ENCODE measurements around the gene SPAG16.
"Not testable (repeated sequence)": the region's sequence is repeated elsewhere in the genome, so short reads cannot be mapped to it uniquely, and the experiment has no call there.

Gene SPAG16

DNA sequence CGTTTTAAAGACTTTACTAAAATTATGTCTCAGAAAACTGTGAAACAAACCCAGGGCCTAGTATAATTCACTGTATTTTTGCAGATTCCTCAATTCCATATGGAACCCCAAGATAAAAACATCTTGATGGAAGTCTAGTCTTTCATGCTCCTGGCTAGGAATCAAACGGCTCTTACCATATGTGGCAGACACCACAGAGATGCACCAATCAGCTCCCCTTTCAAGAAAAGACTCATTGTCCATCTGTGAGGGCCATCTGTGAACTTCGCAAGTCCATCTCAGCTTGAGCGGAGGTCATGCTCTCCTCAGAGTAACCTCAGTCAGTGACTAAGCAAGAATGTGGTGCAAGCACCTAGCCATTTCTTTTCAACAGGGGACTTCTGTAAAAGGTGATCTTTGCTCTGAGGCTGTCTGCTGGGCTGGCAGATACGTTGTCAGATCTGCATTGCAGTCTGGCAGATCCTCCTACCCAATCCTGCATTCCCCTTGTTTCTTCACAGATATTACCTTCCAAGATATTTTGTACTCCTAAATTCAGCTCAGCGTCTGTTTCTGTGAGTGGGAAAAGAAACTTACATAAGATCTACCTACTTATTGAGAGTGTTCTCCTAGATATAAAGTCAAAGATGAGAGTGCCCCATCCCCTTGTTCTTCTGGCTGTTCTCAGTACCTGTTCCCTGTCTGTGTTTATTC, 419.3 kb downstream of the SPAG16 start:
- DNase-seq (ENCODE audit: low read depth): no peak

DNA sequence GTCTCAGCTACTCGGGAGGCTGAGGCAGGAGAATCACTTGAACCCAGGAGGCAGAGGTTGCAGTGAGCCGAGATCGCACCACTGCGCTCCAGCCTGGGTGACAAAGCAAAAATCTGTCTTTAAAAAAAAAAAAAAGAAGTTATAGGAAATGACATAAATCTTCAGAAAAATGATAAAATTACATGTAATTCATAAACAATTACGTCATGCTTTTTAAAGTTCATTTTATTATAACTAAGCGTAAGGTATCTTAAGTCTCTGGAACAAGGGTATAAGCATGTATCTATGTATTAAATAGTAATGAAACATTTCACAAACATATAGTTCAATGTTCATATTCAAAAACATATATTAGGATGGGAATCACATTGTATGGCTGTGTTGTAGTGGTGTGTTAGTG, 425.9 kb downstream of the SPAG16 start:
- no peak for DNase-seq (ENCODE audit: low read depth)

DNA sequence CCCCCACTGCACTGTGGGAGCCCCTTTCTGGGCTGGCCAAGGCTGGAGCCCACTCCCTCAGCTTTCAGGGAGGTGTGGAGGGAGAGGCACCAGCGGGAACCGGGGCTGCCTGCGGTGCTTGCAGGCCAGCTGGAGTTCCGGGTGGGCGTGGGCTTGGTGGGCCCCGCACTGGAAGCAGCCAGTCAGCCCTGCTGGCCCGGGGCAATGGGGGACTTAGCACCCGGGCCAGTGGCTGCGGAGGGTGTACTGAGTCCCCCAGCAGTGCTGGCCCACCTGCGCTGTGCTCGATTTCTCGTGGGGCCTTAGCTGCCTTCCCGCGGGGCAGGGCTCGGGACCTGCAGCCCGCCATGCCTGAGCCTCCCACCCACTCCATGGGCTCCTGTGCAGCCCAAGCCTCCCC, 434.1 kb downstream of the SPAG16 start:
- DNase-seq (ENCODE audit: low read depth): not testable (repeated sequence)

DNA sequence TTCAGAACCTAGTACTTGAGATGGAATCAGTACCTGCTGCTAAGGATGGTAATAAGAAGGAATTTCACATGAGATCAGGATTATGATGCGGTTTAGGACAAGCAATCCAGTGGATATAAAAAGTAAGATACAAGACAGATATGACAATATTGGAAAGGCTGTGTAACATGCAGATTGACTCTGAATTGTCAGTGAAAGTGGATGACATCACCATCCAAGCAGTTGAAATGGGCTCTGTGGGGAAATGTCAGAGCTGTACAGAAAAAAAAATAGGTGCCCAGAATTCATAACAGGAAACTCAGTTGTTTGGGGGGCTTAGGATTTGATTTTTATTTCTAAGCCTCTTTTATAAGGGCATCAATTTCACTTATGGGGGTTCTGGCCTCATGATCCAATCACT, 438.3 kb downstream of the SPAG16 start:
- peak; percentile 9 for DNase-seq (ENCODE audit: low read depth)

DNA sequence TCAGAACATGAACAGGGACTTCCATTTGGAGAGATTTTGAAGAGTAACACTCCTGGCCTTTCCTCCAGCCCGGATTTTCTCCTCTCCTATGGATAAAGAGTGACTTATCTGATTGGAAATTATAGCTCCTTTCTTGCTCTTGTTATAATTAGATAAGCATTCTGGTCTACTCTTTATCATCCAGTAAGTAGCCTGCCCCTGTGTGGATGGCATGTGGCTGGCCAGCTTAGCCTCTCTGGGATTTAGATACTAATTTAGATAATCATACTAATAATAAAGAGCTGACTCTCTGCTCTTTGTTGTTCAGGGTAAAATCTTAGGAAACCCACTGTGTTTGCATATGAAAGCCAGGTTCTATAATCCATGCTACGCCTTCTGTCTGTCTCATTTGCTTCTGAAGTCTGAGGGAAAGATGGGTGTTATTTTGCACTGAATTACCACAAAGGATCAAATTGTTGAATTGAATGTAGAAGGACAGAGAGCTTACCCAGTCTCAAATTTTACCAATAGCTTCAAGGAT, 438.8 kb downstream of the SPAG16 start:
- no peak for DNase-seq (ENCODE audit: low read depth)

DNA sequence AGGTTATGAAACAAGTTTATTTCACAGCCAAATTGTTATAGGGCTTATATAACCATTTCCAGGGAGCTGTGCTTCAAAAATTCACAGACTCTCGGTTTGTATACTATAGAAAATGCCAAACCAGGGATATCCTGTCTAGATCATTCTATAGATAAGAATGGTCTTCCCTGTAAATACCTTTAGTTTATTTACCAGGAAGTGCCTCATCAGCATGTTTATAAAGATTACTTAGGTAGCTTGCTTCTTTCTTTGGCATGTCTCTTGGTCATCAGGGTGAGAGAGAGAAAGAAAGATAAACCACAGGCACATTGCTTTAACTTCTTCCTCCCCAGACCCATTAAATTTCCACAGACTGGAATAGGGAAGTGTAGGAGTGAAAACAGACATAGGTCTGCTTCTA, 439.4 kb downstream of the SPAG16 start:
- DNase-seq (ENCODE audit: low read depth): peak; percentile 5

DNA sequence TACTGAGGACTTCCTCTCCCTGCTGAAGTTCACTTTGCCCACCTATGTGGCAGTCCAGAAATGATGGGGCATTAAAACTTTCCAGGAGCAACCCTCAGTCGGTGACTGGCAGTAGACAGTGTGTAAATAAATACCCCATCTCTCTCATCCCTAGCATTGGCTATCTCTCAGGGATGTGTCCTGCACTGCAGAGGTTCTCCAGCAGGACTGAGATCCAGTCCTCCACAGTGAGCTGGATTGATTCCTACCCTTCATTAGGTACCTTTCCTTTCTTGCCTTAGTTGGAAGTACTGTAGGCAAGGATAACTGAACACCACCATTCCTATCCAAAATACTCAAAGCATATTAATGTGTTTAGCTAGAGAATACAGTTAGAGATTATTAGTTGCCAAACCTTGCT, 441.8 kb downstream of the SPAG16 start:
- DNase-seq (ENCODE audit: low read depth): no peak

DNA sequence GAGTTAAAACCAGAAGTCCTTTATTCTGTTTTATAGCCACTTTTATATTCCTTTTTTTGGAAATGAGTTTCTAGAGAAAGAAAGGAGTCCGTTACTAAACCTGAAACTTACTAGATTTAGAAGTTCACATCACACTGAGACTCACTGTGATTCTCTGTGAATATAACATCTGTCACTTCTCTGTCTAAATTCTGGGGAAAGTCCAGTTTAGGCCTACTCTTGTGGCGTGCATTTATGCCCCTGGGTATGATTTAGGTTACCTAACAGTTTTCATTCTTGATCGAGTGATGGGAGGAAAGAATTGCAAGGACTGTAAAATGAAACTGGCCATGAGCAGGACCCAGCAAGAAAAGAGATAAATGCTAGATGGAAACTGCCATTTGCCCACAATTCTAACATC, 449.6 kb downstream of the SPAG16 start:
- DNase-seq (ENCODE audit: low read depth): no peak

DNA sequence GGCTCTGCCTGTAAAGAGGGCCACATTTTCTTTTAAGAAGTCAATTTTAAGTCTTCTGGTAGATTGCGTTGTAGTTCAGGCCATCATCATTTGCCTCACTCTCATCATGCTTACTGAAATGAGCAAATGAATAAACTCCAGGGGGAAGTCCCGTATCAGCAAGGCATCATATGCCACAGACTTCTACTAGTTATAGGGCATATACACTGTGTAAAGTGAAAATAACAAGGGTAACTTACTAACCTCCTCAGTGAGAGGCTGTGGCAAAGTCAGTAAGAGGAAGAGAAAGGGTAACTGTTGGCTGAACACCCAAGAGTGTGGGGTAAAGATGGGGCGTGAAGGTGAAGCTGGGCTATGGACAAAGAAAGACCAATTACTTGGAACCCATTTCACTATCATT, 456.2 kb downstream of the SPAG16 start:
- DNase-seq (ENCODE audit: low read depth): no peak

DNA sequence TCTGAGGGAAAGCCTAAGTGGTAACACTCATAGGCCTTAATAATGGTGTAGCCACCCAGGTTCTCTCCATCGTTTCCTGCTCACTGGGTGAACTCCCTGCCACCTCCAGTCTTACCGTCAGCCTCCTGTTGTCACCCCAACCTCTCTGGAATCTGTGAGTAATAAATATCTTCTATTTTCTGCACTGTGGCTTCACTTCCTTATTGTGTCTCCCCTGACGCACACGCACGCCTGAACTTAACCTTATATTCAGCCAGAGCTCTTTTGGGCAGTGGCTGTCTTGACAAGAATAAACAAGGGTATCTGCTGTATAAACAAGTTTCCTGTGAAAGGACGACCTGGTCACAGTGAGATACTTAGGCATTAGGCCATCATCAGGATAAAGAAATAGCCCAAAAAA, 467.2 kb downstream of the SPAG16 start:
- DNase-seq (ENCODE audit: low read depth): no peak

DNA sequence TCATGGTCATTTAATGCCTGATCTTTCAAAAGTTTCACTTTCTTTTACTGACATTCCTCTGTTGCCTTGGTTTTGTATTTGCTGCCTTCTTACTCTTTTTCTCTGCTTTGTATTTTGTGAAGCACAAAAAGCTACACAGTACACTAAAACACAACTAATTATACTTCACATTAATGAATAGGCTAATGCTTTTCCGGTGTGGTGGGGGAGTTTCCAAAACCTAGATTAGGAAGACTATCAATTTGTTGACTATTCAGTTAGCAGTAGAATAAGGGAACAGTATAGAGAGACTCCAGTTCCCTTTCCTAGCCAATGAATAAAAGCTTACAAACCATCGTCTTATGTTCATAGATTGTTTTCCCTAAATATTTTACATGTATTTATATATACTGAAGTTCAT, 468.3 kb downstream of the SPAG16 start:
- no peak for DNase-seq (ENCODE audit: low read depth)

DNA sequence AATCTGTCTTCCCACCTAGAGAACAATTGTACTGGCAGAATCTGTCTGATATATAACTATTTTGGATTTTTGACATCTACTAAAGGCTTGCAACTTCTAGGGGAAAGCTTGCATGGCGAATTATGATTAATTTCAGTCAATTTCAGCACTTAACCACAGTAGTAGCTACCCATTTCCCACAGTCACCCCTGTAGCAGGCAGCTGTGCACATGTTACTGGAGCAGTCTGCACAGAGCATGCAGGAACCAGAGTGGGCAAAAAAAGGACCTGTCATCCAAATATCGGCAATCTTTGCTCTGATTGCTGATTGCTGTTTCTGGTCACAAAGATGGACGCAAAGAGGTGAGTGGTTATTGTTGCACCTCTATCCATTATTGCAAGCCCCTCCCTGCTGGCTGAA, 473.3 kb downstream of the SPAG16 start:
- DNase-seq (ENCODE audit: low read depth): no peak

DNA sequence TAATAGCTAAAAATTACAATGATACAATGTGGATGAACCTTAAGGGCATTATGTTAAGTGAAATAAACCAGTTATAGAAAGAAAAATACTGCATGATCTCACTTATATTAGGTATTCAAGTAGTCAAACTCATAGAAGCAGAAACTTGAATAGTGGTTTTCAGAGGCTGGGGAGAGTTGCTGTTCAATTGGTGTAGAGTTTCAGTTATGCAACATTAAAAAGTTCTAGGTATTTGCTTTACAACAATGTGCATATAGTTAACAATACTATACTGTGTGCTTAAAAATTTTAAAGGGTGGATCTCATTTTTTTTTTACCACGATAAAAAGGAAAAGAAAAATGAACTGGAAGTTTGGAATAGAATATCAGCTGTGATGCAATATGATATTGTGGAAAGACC, 479.1 kb downstream of the SPAG16 start:
- no peak for DNase-seq (ENCODE audit: low read depth)

DNA sequence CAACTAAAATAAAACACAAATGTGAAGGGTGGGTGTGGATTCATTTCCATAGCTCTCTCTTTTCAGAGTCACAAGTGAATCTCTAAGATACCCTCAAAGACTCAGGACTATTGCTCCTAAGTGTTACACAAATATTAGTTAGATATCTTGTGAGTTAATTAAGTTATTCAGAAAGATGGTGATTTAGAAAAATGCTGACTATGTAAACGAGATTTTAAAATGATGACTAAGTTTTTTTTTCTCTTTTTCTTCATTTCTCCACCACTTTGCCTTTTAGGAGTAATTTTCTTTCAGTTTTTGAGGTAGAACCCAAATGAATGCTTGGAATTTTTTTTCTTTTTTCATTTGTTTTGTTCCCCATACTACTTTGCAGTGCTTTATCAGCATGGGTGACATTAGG, 479.7 kb downstream of the SPAG16 start:
- DNase-seq (ENCODE audit: low read depth): no peak

DNA sequence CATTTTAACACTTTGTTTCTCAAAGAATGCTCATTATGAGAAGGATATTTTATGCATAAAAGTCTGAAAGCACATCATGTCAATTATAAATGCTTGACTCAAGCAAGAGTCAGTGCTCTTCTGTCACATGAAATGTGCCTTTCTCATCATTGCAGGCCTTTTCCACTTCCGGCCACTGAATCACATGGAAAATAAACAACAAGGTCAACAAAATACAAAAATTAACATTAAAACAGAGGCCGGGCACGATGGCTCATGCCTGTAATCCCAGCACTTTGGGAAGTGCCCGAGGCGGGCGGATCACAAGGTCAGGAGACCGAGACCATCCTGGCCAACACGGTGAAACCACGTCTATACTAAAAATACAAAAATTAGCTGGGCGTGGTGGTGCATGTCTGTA, 480.6 kb downstream of the SPAG16 start:
- DNase-seq (ENCODE audit: low read depth): peak; percentile 52

DNA sequence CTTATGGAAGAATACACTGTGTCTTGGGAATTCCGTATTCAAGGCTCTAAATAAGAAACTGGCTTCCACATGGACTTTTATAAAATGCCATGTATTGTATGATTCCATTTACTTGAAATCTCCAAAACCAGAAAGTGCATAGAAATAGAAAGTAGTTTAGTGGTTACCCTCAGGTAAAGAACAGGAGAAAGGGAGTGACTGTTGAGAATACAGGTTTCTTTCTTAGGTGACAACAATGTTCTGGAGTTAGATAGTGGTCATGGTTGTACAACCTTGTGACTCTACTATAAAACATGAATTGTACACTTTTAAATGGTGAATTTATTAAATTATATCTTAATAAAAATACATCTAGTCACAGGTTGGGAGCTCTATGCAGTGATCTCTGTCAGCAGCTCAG, 481.8 kb downstream of the SPAG16 start:
- DNase-seq (ENCODE audit: low read depth): no peak

DNA sequence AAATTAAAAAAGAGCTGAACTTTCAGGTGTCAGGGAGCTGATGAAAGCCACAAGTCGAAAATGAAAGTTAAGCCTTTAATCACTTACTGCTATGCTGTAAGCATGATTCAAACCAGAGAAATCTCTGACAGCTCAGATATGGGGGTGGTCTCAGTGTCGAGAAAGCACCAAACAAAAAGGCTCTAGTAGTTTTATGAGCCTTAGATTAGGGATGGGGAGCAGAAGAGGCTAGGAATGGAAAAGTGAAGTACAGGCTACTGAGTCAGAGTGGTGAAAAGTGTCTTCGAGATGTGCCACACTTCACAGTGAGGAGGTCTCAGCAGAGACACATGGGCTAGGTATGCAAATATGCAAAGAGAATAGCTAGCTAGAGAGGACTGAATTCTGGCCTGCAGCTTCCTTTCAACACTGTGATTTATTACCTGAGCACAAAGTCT, 482.2 kb downstream of the SPAG16 start:
- peak; percentile 21 for DNase-seq (ENCODE audit: low read depth)

DNA sequence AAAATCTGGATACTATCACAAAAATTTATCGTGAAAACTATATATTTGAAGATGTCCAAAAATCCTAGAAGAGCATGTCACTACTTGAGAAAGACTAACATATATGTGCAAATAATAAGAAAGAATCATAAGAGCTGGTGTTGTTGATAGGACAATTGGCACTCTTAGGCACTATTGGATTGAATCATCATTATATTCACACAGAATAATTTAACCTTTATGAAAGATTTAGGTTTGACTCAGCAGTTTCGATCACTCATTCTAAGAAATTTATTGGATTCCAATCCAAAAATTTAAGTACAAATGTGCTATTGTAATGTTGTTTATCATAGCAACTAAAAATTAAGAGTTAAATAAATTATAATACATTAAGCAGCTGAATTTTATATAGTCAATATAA, 503.6 kb downstream of the SPAG16 start:
- DNase-seq (ENCODE audit: low read depth): no peak

DNA sequence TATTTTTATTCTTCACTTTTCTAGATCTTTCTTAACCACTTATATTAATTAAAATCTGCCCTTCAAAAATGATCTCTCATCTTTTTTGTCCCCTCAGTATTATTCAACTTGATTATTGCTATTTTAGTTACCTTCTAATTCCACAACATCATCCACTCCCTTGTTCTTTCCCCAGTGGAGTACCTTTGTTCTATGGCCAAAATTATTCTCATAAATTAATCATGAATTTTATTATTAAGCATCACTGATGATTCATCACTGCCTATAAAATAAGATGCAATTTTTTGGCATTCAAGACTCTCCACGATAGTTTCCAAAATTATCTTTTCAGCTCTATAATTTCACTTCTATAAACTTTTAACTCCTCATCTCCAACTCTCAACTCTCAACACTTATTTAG, 505.7 kb downstream of the SPAG16 start:
- DNase-seq (ENCODE audit: low read depth): no peak

DNA sequence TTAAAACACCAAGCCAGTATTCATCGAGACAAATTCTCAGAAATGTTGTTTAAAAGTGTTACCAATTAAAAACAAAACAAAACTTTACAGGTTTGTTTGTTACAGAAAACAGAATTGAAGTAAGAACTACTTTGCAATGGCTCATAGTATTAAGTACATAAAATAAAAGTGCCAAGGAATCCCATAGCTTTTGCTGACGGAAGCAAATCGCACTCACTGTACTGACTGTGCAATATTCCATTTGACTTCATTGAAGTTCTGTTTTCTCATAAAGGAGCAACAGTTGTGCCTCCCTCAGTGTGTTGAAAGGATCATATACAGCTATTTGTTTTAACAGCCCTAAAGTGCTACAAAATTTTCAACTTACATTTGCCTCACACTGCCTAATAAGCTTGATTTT, 507.8 kb downstream of the SPAG16 start:
- DNase-seq (ENCODE audit: low read depth): no peak

DNA sequence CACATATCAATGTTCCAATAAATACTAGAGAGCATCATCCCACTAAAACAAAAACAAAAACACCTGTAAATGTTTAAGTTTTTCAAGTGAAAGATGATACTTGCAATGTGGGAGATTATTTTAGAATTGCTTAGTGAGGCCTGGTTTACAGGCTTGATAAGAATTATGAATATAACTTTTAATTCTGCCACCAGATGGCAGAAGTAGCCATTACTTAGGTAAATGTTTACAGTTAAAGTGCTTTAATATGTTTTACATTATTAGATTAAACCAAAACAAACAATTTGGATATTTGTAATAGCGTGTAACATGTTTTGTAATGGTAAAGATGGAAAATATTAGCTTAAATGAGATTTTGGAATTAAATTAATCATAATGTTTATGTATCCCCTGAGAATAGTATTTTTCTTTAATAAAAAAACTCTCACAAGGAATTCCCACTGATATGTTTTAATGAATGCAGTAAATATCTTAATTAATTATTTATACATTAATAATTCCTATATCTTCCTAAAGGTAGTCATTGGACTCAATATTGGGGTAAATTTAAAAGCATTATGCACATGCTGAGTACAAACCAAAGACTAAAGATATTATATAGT, 522.0 kb downstream of the SPAG16 start:
- peak; percentile 58 for DNase-seq (ENCODE audit: low read depth)

DNA sequence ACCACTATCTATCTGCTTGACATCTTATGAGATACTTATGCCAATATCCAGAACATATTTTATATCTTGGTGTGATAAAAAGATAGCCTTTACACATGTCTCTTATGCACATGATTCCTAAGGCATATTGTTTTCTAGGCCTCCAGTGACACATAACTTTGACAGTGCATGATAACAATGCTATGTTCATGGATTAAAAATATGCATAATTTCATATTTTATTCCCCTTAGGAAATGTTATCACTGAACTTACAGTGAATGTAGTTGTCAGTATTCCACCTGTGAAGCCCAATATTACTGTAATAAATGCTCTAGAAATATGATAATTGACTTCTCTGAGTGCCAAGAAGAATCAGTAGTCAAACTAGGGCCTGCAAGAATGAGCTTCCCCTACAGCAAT, 532.3 kb downstream of the SPAG16 start:
- DNase-seq (ENCODE audit: low read depth): no peak

DNA sequence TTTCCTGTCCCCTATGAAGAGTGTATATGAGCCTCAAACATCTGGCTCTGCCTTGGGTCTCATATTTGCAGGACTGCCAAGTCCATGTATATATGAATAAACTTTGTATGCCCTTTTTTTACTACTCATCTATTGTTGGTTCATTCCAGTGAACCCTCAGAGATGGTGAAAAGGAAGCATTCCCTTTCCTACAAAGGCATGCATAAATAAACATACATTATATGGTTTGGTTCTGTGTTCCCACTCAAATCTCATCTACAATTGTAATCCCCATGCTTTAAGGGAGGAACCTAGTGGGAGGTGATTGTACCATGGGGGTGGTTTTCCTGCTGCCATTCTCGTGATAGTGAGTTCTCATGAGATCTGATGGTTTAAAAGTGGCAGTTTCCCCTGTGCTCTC, 534.2 kb downstream of the SPAG16 start:
- peak; percentile 3 for DNase-seq (ENCODE audit: low read depth)

DNA sequence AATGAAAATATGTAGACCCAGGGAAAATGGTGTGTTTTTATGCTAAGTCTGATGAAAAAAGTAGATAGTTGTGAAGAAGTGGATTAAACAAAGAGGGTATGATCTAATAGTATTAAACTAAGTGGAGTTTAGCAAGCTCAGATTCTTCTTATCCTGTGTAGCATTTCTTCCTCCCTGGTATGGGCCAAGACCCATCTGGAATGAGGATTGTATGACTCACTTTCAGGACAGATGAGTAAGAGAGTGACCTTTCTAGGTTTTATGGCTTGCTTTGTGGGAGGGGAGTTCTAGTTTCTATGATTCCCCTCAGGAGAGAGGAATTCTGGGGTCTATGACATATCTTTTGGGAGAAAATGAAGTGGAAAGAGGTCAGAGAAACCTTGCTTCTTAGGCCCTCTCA, 550.1 kb downstream of the SPAG16 start:
- DNase-seq (ENCODE audit: low read depth): peak; percentile 77

All from ELR (cell line).